GM21423 (cell line): ENCODE results near the gene GDF7.
"Not testable (repeated sequence)": the region's sequence is repeated elsewhere in the genome, so short reads cannot be mapped to it uniquely, and the experiment has no call there.

Source experiments
- ATAC-seq: cut with Tn5 transposase; IDR thresholded peaks from one replicate; pipeline ENCODE4 v1.9.1; 2021; ENCODE audit warnings: mild to moderate bottlenecking, moderate library complexity; ENCODE audit not compliant: unreplicated experiment

GDF7 gene

DNA sequence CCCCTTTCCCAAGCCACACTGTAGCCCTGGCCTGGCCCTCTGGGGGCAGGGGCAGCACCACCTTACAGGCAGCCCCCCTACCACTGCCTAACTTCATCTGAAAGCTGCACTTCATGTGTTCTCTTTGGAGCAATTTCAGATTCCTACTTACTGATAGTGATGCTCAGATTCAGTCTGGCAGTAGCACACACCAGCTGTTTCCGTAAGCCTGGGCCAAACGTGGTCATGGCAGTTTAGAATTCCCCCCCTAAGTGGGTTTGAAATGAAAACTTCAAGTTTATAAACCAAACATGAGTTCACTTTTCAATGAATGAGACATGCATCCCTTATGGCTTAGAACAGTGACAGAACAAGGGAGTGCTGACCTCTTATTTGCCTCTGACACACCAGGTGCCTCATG lies 29.4 kb downstream of the GDF7 start:
- no peak for ATAC-seq

DNA sequence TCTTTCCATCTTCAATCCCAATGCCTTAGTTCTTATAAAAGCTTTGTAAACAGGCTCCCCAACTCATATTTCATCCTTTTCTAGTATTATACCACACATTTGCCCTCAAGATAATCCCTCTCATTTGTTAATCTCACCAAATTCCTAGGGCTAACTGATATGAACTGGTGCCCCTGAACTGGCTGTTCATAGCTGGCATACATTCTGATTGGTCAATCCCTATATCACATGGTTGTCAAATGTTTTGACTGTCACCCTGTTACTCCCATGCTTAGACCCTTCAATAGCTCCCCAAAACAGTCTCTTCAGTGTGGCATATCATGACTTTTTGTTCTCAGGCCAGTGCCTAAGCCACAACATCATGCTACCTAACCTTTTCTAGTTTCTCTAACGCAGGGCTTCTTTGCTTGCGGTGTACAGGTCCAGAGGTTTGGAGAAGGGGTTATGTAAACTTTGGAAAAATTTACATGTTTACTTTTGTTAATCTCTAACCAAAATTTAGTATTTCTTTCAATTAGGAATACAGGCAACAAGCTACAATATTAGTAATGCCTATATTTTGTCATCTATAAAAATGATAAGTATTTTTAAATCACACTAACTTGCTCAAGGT lies 30.5 kb downstream of the GDF7 start:
- no peak for ATAC-seq

DNA sequence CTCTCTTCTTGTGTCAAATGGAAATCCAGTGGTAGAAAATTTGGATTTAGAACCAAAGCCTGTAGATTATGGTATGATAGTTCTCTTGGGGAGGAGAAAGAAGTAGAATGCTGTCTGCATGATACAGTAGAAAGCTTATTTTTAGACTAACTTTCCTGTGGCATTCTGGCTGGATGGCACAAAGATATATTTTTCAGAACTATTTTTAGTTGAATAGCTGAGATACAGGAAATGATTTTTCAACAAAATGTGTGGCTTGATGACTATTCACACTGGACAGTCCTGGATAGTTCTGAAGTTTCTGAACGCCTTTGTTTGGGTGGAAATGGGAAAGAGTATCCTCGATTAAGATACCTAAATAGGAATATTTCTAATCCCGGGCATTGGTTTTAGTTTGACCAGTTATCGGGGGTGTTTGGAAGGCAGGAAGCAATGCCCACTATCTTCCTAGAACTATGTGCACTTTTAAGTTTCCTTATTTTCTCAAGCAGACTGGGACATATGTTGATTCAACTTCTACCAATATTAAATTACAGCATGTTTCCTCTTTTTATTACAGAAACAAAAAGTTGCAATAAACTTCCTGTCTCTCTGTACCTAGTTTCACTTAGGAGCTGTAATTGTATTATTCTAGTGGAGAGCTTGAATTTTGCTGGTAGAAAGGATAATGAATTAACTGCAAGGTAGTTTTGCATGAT lies 32.1 kb downstream of the GDF7 start:
- ATAC-seq = peak; percentile 57

DNA sequence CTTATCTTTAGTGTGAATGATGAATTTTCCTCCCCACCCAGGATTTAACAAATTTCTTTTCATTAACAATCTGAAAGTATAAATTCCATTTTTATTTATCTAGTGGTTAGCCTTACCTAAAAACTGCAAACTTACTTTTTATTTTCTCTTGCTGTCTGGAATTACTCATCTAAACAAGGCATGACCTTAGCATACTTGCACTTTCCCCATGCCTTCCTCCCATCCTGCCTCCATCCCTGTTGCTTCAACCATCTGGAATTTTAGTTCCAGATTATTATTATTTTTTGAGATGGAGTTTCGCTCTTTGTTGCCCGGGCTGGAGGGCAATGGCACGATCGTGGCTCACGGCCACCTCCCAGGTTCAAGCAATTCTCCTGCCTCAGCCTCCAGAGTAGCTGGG lies 35.6 kb downstream of the GDF7 start:
- ATAC-seq = no peak

DNA sequence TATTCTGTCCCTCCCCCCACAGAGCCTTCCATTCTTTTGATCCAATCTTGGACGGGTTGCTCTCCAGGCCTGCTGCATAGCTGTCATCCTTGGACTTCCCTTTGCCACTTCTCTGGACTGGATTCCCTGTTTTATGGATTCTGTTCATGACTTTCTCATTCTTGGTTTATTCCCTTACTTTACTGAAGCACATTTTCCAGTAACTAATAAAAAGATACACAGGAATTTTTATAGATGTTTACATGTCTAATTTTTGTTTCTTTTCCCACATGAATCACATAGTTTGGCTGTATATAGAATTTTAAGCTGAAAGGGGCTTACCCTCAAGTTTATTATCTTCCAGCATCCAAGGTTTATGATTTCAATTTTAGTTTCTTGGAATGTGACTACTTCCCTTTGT lies 37.9 kb downstream of the GDF7 start:
- no peak for ATAC-seq

DNA sequence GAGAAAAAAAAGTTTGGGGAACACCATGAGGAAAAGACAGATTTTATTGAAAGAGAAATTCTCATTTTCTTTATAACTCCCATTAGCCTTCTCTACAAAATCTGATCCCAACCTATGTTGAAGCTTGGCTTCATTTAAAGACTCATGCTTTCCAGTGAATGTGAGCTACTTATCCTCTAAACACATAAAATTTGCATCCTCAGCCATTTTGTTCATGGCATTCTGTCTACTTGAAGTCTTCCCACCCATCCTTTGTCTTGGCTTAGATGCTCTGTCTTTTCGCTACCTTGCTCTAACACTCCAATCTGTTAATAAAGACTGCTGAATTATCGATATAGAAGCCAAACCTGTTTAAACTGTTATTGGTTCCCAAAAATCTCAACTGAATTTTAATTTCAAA lies 39.3 kb downstream of the GDF7 start:
- ATAC-seq = no peak

DNA sequence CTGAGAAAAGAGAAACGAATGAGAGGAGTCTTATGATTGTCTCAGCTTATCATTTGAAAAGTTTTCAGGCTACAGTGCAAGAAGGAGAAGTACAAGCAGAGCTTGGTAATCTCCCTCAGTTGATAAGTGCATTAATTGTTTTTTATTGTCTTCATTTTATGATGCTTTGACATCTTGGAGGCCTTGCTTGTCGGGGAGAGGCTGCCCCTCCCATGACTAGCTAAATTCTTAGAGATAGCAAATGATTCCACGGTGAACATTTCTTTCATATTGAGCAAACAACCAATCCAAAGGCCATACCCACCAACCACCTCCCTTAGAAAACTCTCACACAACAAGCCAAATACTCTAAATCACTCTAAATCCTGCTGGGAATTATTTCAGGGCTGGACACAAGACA lies 39.8 kb downstream of the GDF7 start:
- no peak for ATAC-seq

DNA sequence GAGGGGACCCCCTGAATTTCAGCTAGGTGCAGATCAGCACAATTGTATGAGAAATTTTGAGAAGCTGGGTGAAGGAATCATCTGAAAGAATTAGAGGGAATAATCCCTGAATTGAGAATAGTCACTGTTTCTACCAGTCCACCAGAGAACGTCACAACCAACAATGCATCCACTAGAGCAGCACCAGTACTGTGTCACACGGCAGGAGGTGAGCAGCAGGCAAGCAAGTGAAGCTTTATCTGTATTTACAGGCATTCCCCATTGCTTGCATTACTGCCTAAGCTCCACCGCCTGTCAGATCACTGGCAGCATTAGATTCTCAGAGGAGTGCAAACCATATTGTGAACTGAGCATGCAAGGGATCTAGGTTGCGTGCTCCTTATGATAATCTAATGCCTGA lies 40.7 kb downstream of the GDF7 start:
- ATAC-seq = no peak

DNA sequence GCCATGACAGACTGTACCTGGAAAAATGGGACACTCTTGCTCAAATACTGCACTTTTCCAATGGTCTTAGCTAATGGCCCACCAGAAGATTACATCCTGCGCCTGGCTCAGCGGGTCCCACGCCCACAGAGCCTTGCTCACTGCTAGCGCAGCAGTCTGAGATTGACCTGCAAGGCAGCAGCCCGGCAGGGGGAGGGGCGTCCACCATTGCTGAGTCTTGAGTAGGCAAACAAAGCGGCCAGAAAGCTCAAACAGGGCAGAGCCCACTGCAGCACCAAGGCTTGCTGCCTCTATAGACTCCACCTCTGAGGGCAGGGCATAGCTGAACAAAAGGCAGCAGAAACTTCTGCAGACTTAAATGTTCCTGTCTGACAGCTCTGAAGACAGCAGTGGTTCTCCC lies 44.7 kb downstream of the GDF7 start:
- ATAC-seq = not testable (repeated sequence)

DNA sequence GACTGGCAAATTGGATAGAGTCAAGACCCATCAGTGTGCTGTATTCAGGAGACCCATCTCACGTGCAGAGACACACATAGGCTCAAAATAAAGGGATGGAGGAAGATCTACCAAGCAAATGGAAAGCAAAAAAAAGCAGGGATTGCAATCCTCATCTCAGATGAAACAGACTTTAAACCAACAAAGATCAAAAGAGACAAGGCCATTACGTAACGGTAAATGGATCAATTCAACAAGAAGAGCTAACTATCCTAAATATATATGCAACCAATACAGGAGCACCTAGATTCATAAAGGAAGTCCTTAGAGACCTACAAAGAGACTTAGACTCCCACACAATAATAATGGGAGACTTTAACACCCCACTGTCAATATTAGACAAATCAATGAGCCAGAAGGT lies 46.6 kb downstream of the GDF7 start:
- ATAC-seq = not testable (repeated sequence)

DNA sequence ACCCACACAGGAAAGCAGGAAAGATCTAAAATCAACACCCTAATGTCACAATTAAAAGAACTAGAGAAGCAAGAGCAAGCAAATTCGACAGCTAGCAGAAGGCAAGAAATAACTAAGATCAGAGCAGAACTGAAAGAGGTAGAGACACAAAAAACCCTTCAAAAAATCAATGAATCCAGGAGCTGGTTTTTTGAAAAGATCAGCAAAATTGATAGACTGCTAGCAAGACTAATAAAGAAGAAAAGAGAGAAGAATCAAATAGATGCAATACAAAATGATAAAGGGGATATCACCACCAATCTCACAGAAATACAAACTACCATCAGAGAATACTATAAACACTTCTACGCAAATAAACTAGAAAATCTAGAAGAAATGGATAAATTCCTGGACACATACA lies 47.5 kb downstream of the GDF7 start:
- not testable (repeated sequence) for ATAC-seq

DNA sequence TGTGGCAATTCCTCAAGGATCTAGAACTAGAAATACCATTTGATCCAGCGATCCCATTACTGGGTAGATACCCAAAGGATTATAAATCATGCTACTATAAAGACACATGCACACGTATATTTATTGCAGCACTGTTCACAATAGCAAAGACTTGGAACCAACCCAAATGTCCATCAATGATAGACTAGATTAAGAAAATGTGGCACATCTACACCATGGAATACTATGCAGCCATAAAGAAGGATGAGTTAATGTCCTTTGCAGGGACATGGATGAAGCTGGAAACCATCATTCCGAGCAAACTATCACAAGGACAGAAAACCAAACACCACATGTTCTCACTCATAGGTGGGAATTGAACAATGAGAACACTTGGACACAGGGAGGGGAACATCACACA lies 49.2 kb downstream of the GDF7 start:
- not testable (repeated sequence) for ATAC-seq

DNA sequence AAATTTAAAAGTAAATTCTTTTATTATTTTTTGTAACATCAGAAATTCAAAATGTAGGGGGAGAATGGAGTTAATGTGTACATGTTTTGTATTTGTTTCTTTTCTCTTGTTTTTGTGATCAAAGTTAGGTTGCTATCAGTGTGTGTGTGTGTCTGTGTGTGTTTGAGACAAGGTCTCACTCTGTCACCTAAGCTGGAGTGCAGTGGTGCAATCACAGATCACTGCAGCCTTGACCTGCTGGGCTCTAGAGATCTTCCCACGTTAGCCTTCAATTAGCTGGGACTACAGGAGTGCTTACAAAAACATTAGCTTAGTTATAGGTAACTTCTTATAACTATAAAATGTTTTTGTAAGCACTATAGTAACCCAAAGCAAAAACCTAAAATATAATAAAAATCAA lies 50.7 kb downstream of the GDF7 start:
- no peak for ATAC-seq

DNA sequence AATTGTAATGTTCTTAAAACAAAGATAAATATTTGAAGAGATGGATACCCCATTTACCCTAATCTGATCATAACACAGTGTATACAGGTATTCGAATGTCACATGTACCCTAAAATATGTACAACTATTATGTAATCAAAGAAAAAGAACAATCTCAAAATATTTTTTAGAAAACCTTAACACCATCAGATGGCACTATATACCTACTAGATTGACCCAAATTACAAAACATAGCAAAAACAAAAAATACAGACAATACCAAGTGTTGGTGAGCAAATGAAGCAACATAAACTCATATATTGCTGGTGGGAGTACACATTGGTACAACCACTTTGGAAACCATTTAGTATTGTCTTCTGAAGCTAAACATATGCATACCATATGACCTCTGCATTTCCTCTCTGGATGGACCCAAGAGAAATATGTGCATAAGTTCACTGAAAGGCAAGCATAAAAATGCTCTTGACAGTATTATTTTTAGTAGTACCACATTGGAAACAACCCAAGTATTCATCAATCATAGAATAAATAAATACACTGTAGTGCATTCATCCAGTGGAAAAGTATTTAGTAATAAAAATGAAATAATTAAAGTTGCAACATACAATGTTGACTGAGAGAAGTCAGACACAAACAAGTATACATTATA lies 55.8 kb downstream of the GDF7 start:
- no peak for ATAC-seq

DNA sequence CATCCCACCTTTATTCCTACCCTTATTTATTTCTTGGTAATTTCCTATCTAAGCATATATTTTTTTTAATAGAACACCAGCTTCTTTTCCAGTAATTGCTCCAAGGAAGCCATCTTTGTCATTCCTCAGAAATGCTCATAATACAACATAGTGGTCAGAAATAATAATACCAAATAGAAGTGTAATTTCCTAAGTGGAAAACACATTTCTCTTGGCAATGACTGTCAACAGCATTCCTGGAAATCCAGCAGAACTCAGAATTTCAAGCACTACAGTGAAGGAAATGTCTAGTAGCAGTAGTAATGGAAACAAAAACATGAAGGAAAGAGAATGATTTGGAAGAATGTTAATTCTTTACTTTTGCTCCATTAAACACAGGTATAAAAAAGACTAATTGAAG lies 56.6 kb downstream of the GDF7 start:
- ATAC-seq = no peak

DNA sequence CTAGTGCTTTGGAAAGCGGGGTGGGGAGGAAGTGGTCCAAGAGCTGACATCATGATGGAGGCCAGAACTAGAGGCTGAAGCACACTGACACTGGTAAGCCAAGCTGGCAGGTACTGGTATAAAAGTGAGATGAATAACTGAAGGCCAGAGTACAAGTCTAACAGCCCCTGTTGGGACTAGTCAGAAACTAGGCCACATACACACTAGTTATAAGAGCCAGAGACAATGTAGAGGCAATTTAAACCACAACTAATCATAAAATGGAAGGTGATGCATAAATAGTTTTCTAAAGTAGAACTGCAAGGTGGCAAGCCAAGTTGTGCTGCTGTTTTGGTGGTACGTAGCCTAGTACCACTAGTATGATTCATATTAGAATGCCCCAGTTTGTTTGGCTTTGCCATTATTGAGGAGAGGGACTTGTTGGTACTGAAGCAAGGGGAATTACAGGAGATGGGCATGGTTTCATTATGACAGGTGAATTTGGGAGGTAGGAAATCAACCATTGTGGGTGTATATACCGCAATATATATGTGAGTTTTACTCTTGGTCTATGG lies 57.6 kb downstream of the GDF7 start:
- no peak for ATAC-seq

DNA sequence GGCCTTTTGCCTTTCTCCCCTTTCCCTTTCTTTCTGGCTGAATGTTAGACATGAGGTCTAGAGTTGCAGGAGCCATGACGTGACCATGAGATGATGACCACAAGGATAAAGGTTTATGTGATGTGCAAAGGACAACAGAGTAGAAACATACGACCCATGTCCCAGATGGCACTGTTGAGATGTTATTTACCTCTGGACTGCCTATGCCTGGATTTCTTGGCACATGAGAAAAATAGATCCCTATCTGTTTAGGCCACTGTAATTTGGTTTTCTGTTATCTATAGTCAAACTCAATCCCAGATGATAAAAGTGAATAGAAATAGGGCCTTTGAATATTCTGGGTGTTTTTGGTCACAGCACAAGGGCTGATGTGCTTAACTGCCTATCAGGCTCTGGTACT lies 58.8 kb downstream of the GDF7 start:
- no peak for ATAC-seq

DNA sequence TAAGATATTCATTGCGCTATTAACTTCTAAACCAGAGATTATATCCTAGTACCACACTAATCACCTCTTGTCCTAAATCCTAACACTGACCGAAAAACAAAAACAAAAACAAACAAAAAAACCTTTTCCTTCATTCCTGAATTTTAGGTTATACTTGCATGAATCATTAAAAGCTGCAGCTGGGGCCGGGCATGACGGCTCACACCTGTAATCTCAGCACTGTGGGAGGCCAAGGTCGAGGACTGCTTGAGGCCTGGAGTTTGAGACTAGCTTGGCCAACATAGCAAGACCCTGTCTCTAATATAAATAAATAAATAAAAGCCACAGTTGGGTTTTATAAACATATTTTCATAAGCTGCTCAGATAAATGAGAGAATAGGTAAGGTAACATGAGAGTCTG lies 60.0 kb downstream of the GDF7 start:
- no peak for ATAC-seq

DNA sequence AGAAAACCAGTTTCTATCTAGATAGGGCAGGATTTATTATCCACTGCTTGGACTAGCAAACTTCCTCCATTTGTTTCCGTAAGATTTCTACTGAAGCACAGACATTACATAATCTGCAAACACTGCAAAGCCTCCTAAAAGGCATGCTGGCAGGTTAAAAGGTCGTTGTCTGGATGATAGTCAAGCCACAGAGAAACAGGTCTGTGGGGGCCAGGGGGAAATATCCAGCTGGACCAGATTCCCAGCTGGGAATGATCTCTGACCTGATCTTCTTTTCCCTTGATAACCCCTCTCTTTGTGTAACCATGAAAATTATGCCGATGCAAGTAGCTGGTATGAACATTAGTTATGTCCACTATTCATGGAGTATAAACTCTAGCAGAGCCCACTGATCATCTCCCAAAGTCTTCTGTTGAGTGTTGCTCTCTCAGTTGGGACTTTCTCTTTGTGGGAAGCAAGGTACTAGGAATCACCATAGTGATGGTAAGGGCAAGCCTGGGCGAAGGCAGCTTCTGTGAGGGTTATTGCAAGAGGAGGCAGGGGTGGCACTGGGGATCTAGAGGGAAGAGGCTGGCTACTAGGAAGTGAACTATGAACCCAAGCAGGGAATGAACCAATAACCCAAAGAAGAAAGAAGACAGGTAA lies 61.3 kb downstream of the GDF7 start:
- no peak for ATAC-seq
